K562 (cell line): ENCODE data around the gene NACC1. TPM values are rescaled to one million over a fixed set of nuclear protein-coding genes. Genes with fewer than 3 reads are reported as not detected.

ENCODE experiments used
- ARID1B ChIP-seq: fragments of 450-650 bp; IDR thresholded peaks from 2 replicates; pipeline ENCODE4 v1.6.1; 2016; ENCODE audit warnings: antibody characterized with exemption, mild to moderate bottlenecking, inconsistent platforms
- CBX5 ChIP-seq: IDR thresholded peaks from 2 replicates; pipeline ENCODE4 v1.6.1; 2014; ENCODE audit warnings: low read depth, borderline replicate concordance
- DDX20 ChIP-seq: fragments of 450-650 bp; IDR thresholded peaks from 2 replicates; pipeline ENCODE4 v1.6.1; 2016; ENCODE audit warnings: missing genetic modification characterization, low read depth, mild to moderate bottlenecking, missing compliant biosample characterization, moderate library complexity
- FOXK2 ChIP-seq, 2 experiments: fragments of 450-650 bp; IDR thresholded peaks in 1 of 2; conservative IDR thresholded peaks in 1 of 2; 2 replicates each; pipeline ENCODE4 v1.6.1; 2016; ENCODE audit warnings: low read depth in 2 of 2, mild to moderate bottlenecking in 1 of 2
- GABPA ChIP-seq: fragments of 200-800 bp; sonication (Bioruptor generic); conservative IDR thresholded peaks from 2 replicates; pipeline ENCODE4 v1.6.1; 2016; ENCODE audit warnings: low read depth, missing genetic modification characterization, missing compliant biosample characterization
- HDAC1 ChIP-seq, 2 experiments: fragments of 450-650 bp; IDR thresholded peaks; 2 replicates each; pipeline ENCODE4 v1.6.1; 2016 to 2017; ENCODE audit warnings: inconsistent platforms in 1 of 2, mild to moderate bottlenecking in 1 of 2, moderate library complexity in 1 of 2
- HDGF ChIP-seq: fragments of 450-650 bp; IDR thresholded peaks from 2 replicates; pipeline ENCODE4 v1.6.1; 2016
- ILF3 ChIP-seq: fragments of 450-650 bp; IDR thresholded peaks from 2 replicates; pipeline ENCODE4 v1.6.1; 2018; ENCODE audit warnings: antibody characterized with exemption, mild to moderate bottlenecking, moderate library complexity, borderline replicate concordance
- MXI1 ChIP-seq: IDR thresholded peaks from 2 replicates; pipeline ENCODE4 v1.6.1; 2011; ENCODE audit warnings: low read depth, mild to moderate bottlenecking, improper control_type of control experiment, low read length
- NFATC3 ChIP-seq: fragments of 450-650 bp; IDR thresholded peaks from 2 replicates; pipeline ENCODE4 v1.6.1; 2017; ENCODE audit warnings: mild to moderate bottlenecking
- SMARCA4 ChIP-seq: fragments of 450-650 bp; IDR thresholded peaks from 2 replicates; pipeline ENCODE4 v1.6.1; 2016
- SREBF1 ChIP-seq: fragments of 150-350 bp; IDR thresholded peaks from 2 replicates; pipeline ENCODE4 v1.6.1; 2014; ENCODE audit warnings: antibody characterized with exemption, low read depth, low read length, borderline replicate concordance
- SRSF9 ChIP-seq: fragments of 200-400 bp; formaldehyde crosslinking; IDR thresholded peaks from 2 replicates; pipeline ENCODE4 v1.6.1; 2017; ENCODE audit warnings: low read depth, low read length, borderline replicate concordance
- TSHZ1 ChIP-seq: fragments of 250-450 bp; sonication (Bioruptor Pico); IDR thresholded peaks from 2 replicates; pipeline ENCODE4 v1.4.0; 2020; ENCODE audit warnings: mild to moderate bottlenecking, moderate library complexity
- U2AF2 ChIP-seq: fragments of 200-400 bp; formaldehyde crosslinking; optimal IDR thresholded peaks from 2 replicates; pipeline ENCODE3; 2017; ENCODE audit warnings: low read depth, mild to moderate bottlenecking, low read length
- USF2 ChIP-seq: sonication (generic); formaldehyde crosslinking; IDR thresholded peaks from 2 replicates; pipeline ENCODE4 v1.5.0; 2020; ENCODE audit warnings: missing genetic modification reagents
- ZBTB1 ChIP-seq: sonication (generic); formaldehyde crosslinking; IDR thresholded peaks from 2 replicates; pipeline ENCODE4 v1.8.1; 2023; ENCODE audit warnings: missing genetic modification reagents, low read depth, mild to moderate bottlenecking, borderline replicate concordance
- ZNF146 ChIP-seq: IDR thresholded peaks from one replicate; pipeline ENCODE4 v1.6.1; 2018; ENCODE audit warnings: missing compliant biosample characterization; ENCODE audit not compliant: unreplicated experiment
- ZNF280B ChIP-seq: fragments of 250-450 bp; sonication (Bioruptor Pico); IDR thresholded peaks from 2 replicates; pipeline ENCODE4 v1.5.1; 2021; ENCODE audit warnings: mild to moderate bottlenecking
- ZNF282 ChIP-seq: sonication (generic); formaldehyde crosslinking; IDR thresholded peaks from 2 replicates; pipeline ENCODE4 v1.8.1; 2023; ENCODE audit warnings: missing genetic modification reagents
- ZNF316 ChIP-seq: fragments of 450-650 bp; IDR thresholded peaks from 2 replicates; pipeline ENCODE4 v1.6.1; 2016
- ZNF408 ChIP-seq: fragments of 250-450 bp; sonication (Bioruptor Pico); IDR thresholded peaks from 2 replicates; pipeline ENCODE4 v1.4.0; 2020; ENCODE audit warnings: low read depth, mild to moderate bottlenecking, moderate library complexity
- ZNF551 ChIP-seq: fragments of 250-450 bp; sonication (Bioruptor Pico); IDR thresholded peaks from 2 replicates; pipeline ENCODE4 v1.5.0; 2021; ENCODE audit warnings: mild to moderate bottlenecking, moderate library complexity
- ZNF589 ChIP-seq: fragments of 200-800 bp; sonication (Bioruptor generic); IDR thresholded peaks from 2 replicates; pipeline ENCODE4 v1.6.1; 2016; ENCODE audit warnings: low read depth, missing genetic modification characterization, missing compliant biosample characterization
- ZNF695 ChIP-seq: fragments of 450-650 bp; formaldehyde crosslinking; IDR thresholded peaks from 2 replicates; pipeline ENCODE4 v1.4.0; 2020; ENCODE audit warnings: mild to moderate bottlenecking, moderate library complexity
- polyA plus RNA-seq, 8 experiments: library from polyadenylated mRNA; depleted of rRNA in 4 of 8; stranded (reverse) in 5 of 8; unstranded in 3 of 8; fragments of >200 nt; fragmentation: Nextera tagmentation in 2 of 8; fragmentation: Illumina TruSeq in 1 of 8; extraction: Ambion mirVana in 2 of 8; extraction: Trizol in 1 of 8; gene quantifications; 2 replicates each; pipeline versions ENCODE4 v1.2.1 to v1.2.3, GENCODE V29; 2011 to 2014; ENCODE audit warnings: inconsistent platforms in 1 of 8, missing spikeins in 1 of 8
- total RNA-seq, 7 experiments: library from RNA; depleted of rRNA in 6 of 7; stranded (reverse); fragments of >200 nt in 6 of 7; fragmentation: Illumina TruSeq in 2 of 7; extraction: Trizol in 2 of 7; gene quantifications; 2 replicates each; pipeline versions ENCODE4 v1.2.1 to v1.2.3, GENCODE V29; 2011 to 2021; ENCODE audit warnings: low replicate concordance in 1 of 7

Gene NACC1
- total and polyA plus RNA-seq, 9 of the 15 experiments (the other 6 are each of a cell fraction or from before 2014, with no cell fraction given) = 0.04 to 96.6 (median 25.8) TPM

GRCh38 chr19:13154241-13154778 lies 36.2 kb downstream of the NACC1 start (continued):
- TF ChIP-seq ARID1B (peak; percentile 44; the same call in 1 of the 2 replicates), ZNF408 (CRISPR knock-in tag) (no peak), GABPA (tag) (peak; percentile 69), ZNF589 (CRISPR knock-in tag) (no peak; the same call in 1 of the 2 replicates), ZNF280B (CRISPR knock-in tag) (no peak), CBX5 (no peak), NFATC3 (no peak), SRSF9 (no peak), FOXK2 (conservative IDR thresholded peaks at IDR 0.05 in 1 of 2, IDR thresholded peaks at IDR 0.05 in 1 of 2; ENCODE audit: low read depth in 2 of 2) (no peak), ZNF695 (CRISPR knock-in tag) (no peak), ZBTB1 (no peak; the same call in 1 of the 2 replicates), MXI1 (no peak; the same call in 1 of the 2 replicates), DDX20 (tag) (no peak), ZNF551 (no peak), TSHZ1 (no peak), U2AF2 (no peak), HDGF (no peak), ZNF146 (CRISPR knock-in tag) (no peak), ZNF282 (CRISPR knock-in tag) (no peak), HDAC1 (IDR thresholded peaks at IDR 0.05) (0 out of 4 replicates have a peak, but pooled peaks of 1 of the 2 experiments have one; percentile 18), USF2 (no peak), SREBF1 (no peak), ILF3 (no peak), SMARCA4 (peak; percentile 50; the same call in 1 of the 2 replicates), ZNF316 (no peak)
